ENCODE results near the gene MRPL55.

MRPL55 gene

DNA sequence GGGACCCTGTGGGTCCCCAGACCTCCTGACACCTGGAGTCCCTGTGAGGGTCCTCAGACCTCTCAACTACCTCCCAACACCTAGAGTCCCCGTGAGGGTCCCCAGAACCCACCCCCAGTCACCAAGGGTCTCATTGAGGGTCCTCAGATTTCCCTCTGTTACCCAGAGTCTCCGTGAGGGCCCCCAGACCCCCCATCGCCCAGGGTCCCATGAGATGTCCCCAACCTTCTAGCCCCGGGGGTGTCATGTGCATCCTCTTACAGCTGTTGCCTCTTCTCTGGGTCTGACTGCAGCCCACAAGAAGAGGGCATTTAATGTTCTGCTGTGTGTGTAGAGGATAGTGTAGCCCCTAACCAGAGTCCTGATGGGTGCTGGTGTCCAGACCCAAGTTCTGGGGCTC lies 38.7 kb upstream of the MRPL55 start:
- no peak for DNase-seq (ENCODE audit: low read depth)

DNA sequence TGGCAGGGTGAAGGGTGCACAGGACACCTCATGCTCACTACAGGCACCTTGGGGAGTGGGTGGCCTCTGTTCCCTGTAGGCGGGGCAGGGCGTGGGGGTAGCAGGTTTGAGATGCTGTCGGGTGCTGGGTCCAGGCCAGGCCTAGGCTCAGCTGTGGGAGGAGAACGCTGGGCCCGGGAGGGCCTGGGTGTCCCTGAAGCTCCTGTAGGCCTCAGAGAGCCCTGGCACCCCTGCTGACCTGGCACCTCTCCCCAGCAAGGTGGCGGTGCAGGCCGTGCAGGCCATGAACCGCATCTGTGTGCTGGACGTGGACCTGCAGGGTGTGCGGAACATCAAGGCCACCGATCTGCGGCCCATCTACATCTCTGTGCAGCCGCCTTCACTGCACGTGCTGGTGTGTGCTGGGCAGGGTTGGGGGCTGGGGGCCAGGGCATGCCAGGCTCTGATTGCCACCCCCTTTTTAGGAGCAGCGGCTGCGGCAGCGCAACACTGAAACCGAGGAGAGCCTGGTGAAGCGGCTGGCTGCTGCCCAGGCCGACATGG lies 38.1 kb upstream of the MRPL55 start:
- DNase-seq (ENCODE audit: low read depth): no peak

DNA sequence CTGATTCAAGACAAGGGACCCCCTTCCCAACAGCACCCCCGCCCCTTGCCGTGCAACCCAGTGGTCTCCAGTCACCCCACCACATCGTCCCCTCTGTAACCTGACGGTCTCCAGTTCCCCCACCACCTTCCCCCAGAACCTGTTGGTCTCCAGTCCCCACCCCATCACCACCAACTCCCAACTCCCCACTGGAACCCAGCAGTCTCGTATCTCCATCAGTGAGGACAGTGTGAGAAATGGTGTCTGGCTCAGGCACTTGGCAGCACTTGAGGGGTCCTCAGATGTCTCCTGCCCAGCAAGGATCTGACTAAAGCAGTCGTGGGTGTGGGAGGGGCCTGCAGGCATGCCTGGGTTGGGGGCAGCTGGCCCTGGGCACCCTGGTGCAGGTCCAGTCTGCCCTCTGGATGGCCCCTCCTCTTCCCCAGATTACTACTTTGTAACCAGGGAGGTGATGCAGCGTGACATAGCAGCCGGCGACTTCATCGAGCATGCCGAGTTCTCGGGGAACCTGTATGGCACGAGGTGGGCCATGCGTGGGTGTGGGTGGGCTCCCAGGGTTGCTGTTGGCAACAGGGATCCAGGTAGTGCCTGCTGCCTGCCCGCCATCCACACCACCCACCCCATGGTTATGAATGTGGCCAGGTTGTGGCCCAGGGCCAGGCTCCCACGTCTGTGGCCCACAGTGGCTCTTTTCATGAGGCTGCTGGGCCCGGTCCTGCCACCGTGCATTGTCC lies 37.5 kb upstream of the MRPL55 start:
- DNase-seq (ENCODE audit: low read depth): no peak

DNA sequence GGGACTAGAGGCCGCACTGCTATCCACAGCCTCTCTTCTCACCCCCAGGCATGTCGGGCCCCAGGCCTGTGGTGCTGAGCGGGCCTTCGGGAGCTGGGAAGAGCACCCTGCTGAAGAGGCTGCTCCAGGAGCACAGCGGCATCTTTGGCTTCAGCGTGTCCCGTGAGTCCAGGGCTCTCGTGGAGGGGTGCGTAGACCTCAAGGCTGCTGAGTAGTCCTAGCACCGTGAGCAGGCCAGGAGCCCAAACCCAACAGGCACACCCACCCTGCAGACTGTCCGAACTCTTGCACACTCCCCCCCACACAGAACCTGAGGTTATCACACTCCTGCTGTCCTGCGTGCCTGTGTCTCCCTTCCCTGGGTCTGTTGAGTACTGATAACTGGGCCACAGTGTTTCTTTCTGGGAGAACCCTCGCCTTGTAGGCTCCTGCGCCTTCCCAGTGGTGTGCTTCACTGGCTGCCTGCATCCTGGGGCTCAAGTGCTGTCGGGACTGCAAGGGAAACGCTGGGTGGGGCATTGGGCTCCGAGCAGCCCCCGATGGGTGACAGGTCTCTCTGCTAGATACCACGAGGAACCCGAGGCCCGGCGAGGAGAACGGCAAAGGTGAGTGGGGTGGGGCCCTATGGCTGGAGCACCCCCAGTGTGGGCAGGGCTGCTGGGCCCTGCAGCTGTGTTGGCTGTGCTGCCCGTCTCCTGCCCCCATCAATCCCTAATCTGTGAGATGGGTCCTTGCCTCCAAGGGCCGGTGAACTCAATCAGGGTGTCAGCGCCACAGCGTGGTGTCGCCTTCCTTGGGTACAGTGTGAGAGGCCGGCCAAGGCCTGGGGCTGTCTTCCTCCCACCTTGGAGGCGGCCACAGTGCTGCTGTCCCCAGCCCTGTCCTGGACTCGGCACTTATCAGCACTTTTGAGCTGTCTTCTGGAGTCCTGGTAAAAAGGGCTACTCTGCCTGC lies 36.6 kb upstream of the MRPL55 start:
- no peak for DNase-seq (ENCODE audit: low read depth)

DNA sequence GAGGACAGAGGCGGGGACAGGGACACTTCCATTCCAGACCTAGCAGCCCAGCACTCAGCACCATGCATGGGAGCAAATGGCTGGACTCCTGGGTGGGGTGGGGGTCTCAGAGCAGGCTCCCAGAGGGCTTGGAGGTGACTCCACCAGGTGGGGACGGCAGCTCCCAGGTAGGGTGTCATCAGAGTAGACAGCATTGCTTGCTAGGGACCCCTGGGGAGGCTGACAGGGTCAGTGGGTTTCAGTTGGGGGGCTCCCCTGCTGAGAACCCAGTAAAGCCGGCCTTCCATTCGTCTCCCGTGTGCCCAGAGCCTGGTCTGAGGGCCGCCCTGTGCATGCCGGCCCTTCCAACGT lies 35.9 kb upstream of the MRPL55 start:
- no peak for DNase-seq (ENCODE audit: low read depth)

DNA sequence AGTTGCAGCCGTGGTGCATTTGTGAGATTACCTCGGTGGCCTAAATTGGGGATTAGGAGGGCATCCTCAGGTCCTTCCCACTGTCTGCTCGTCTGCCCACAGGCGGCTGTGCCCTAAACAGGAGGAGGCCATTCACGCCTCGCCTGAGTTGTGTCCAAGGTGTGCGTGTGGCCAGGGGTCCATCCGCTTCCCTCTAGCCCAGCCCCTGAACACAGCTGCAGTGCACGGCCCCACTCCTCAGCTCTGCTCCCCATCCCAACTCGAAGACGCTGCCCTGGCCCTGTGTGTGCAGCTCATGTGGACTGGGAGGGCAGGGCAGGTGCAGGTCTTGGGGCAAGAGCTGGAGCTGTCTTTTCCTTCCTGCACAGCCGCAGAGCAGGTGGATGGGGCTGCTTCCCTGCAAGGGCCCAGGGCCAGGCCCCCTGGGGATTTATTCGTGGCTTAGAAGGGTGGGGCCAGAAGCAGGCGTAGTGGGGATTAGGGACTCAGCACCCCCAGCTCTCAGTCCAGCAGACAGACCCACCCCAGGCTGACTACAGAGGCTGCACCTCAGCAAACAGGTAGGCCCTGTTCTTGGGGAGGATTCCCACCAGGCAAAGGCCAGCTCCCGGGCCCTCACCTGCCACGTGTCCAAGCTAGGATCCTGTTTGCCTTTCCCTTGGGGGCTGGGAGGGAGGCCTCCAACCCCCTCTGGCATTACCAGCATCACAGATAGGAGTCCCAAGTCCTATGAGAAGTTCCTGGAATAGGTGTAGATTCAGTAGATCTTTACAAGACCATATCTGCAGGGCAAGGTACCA lies 35.3 kb upstream of the MRPL55 start:
- DNase-seq (ENCODE audit: low read depth): no peak

DNA sequence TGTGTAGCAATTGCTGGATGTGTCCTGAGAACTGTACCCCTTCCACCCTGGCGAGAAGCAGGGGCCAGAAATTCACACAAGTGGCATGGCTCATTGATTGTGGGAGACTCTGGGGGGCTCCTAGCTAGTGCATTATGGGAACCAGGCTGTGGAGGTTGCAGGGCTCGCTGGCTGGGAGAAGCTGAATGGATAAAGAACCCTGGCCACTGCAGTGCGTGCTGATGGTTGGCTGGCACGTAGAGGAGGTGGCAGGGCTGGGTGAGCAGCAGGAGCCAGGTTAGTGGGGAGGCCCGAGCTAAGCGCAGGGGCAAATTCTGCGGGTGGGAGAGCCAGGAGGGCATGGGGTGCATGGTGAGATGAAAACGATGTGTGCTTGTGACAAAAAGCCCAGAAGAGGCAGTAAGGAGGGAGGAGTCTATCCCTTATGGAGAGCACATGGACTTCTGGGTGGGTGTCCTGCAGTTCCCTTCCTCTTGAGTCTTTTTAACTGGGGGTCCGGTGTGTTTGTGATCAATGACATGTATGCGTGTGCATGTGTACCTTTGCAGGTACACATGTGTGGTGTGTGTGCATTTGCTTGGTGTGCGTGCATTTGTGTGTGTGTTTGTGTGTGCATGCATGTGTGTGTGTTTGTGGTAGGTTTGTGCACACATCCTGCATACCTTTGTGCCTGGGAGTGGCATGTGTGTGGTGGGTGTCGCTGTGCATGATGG lies 34.5 kb upstream of the MRPL55 start:
- DNase-seq (ENCODE audit: low read depth): no peak

DNA sequence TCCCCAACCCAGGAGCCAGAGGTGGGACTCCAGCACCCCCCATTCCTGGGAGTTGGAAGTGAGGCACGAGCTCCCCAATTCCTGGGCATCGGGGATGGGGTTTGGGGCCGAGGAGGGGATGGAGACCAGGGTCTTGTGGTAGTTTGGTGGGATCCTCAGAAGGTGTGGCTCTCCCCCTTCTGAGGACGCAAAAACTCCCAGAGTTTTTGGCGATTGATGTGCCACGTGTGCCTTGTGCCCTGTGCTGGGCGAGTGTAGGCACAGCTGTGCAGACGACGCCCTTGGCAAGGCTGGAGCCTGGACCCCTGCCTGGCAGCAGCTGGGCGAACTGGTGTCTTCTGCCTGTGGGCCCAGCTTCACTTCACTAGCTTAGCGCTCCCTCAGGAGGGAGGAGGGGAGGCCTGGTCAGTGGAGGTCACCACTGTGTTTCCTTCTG lies 33.6 kb upstream of the MRPL55 start:
- DNase-seq (ENCODE audit: low read depth): no peak

DNA sequence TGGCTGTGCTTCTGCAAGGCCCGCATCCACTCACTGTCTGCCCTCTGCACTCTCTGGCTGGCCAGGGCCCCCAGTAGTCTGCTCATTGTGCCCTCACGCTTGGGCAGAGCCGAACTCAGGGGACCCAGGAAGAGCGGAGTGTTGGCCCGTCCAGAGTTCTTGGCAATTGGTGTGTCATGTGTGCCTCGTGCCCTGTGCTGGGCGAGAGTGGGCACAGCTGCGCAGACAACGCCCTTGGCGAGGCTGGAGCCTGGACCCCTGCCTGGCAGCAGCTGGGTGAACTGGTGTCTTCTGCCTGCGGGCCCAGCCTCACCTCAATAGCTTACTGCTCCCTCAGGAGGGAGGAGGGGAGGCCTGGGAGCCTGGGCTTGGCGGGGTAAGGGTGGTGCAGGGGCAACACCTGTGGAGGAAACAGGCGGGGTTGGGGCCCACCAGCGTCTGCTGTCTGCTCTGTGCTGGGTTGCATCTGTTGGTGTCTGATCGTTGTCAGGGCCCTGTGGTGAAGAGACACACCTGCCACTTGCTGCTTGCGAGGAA lies 33.1 kb upstream of the MRPL55 start:
- no peak for DNase-seq (ENCODE audit: low read depth)

DNA sequence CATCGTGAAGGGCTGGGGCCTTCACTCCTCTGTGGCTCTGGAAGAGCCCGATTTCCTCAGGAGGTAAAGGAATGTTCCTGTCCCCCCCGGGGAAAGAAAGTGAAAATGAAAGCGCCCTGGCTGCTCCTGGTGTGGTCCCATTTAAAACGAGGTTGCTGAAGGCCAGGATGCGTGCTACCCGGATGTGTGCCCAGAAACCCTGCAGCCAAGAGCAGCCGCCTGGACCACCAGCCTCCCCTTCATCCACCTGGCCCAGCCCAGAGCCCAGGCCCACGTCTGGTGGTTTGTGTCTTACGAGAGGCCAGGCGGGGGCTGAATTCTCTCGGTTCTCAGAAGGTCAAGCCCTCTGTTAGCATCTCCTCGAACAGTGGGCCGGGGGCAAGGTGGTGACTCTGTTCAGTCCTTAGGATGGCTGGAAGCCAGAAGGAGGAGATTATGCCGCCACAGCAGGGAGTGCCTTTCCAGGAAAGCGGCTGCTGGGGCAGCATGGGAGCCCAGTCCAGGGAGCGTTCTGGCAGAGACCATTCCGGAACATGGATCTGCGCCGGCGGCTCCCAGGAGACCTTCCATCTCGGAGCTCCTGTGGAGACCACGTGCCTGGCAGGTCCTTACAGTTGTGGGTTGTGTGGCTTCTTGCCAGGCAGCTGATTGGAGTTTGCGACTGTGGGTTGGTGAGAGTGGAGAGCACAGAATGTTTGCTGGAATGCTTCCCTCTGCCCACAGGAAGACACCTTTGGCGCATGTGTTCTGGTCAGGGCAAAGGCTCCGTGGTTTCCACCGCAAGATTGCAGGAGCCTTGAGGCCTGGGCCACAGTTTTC lies 32.3 kb upstream of the MRPL55 start:
- no peak for DNase-seq (ENCODE audit: low read depth)

DNA sequence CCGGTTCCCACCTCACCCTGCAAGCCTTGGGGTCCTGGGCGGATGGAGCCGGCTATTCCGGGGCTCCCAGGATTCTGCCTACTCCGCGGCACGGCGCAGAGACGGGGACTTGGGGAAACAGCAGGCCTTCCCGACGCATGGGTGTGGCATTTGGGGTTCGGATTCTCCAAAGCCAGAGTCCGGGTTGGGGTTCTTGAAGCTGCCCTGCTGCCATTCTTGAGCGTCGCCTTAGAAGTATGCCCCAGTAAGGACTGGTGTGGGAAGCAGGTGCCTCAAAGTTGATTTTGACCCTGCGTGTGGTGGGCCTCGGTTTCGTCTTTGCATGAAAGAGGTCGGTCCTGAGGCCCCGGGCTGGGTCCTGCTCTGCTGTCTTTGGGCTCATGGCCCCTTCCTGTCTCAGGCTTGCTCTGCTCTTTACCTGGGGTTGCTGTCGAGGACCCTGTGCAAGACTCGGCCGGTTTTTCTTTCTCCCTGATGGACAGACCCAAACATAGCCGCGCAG lies 31.7 kb upstream of the MRPL55 start:
- DNase-seq (ENCODE audit: low read depth): no peak

DNA sequence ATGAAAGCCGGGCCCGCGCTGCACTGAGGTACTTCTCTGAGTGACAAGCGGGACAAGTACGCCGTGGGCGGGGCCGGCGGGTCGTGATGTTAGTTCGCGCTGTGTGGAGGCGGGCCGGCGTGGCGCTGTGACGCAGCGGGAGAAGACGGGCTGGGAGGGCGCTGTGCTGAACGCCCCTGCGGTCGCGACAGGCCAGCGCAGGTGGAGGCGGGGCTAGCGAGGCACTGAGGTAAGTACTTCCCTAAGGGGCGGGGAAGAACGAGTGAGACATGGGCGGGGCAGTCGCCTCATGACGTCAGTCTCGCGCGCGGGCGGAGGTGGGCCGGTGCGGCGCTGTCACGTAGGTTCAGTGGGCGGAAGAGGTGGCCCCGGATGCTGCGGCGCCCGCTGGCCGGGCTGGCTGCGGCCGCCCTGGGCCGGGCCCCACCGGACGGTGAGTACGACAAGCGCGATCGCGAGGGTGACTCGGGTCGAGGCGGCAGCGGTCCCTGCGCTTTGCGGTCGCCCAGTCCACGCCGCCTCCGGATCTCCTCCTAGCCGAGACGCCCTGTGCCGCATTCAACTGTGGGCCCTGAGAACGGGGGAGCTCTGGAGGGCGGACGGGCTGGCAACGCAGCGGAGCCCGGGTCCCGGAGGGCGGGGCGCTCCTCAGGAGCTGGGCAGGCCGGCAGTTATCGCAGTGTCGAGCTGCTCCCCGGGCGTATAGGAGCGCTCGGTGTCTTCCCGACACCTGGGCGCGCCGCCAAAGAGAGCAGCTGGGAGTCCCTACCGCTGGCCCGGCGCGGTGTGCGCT lies 31.0 kb upstream of the MRPL55 start, which contains the start of gene GUK1:
Gene GUK1, plus strand, starts transcription at position 349 of the 793 bp plus-strand sequence. Its CDS starts 24 bp downstream, at position 373.
- DNase-seq (ENCODE audit: low read depth): peak; percentile 100

DNA sequence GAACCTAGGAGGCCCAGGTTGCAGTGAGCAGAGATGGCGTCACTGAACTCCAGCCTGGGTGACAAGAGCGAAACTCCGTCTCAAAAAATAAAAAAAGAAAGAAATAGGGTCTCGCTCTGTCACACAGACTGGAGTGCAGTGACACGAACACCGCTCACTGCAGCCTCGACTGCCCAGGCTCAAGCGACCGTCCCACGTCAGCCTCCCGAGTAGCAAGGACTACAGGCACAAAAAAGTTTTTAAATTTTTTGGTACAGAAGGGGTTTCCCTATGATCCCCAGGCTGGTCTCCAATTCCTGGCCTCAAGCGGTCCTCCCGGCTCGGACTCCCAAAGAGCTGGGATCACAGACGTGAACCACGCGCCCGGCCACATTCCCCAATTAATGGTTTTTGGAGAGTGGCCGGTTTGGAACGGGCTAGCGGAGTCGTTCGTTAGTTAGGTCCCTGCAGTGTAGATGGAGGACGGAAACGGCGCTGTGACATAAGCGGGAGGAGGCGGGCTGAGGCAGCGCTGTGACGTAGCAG lies 30.4 kb upstream of the MRPL55 start:
- no peak for DNase-seq (ENCODE audit: low read depth)

DNA sequence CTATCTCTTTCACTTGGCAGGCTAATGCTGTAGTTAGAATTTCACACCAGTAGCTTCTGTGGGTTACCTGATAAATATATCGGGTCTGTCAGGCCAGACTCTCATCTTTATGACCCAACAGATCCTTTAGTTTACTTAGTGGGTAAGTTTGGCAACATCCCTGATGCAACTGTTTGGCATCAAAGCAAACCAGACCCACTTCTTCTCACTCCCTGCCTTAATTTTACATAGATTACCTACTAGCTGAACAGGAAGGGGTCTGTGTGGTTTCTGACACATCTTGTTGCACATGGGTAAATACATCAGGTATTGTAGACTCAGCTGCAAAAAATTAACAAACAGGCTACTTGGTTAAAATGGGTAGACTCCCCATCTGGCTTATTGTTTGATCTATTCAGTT lies 27.8 kb upstream of the MRPL55 start:
- no peak for DNase-seq (ENCODE audit: low read depth)

DNA sequence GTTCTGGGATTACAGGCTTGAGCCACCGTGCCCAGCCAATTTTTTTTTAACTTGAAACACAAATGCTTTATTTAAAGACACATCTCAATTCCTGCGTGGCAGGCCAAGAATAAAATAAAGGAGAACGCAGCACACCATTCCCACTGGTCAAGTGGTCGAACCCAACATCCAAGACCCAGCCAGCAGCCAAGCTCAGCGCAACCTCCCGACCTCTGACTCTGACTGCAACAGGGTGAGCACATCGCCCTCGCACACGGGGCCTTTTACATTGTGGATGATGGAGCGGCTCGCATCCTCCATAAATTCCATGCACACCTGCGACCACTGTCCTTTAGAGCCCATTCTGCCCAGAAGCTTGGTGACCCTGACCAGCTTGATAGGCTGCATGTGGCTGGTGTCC lies 25.5 kb upstream of the MRPL55 start:
- DNase-seq (ENCODE audit: low read depth): no peak

DNA sequence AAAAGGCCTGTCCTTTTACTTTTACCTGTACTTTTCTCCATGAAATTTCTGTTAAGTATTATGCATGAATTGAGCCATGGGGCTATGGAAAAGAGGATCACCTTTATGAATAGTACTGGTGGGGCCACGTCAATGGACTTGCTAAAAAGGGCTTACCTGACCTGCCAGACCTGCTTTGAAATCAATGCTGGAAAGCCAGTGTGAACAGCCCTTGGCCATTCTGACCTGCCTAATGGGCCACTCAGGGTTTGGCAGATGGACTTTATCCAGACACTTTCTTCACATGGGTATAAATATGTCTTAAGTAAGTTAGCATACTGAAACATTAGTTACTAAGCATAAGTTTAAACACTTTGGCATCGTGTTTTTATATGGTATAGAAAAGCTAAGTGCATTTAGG lies 22.7 kb upstream of the MRPL55 start:
- DNase-seq (ENCODE audit: low read depth): no peak

DNA sequence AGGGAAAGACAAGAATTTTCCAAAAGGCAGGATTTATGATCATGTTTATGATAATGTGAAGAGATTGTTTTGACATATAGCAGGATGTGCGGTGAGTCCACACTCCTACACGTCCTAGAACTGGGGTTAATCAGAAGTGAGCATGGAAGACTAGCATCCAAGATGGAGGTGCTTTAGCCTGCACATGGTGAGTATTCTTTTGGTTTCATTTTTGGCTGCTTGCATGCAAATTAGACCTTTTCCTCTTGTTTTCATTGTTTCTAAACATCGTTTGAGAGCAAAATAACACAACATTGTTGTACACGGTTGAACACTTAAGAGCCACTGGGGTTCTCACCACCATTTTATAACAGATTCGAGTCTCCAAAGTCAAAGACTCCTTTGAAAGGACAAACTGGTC lies 16.1 kb upstream of the MRPL55 start:
- DNase-seq (ENCODE audit: low read depth): no peak

DNA sequence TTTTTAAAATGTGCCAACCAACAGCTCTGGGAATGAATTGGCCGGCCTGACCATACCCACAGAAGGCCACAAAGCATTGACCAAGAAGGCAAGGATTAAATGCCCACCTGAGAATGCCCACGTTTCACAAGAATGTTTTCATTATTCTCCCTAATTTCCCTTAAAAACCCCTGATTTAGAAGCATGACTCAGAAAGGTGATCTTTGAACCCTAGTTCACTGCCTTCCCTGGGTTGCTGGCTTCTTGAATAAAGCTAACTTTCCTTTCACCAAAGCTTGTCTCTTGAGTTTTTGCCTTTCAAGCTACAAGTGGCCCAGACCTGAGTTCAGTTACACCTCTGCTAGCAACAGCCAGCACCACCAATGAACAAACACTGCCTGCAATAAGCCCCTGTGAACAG lies 14.4 kb upstream of the MRPL55 start:
- no peak for DNase-seq (ENCODE audit: low read depth)

DNA sequence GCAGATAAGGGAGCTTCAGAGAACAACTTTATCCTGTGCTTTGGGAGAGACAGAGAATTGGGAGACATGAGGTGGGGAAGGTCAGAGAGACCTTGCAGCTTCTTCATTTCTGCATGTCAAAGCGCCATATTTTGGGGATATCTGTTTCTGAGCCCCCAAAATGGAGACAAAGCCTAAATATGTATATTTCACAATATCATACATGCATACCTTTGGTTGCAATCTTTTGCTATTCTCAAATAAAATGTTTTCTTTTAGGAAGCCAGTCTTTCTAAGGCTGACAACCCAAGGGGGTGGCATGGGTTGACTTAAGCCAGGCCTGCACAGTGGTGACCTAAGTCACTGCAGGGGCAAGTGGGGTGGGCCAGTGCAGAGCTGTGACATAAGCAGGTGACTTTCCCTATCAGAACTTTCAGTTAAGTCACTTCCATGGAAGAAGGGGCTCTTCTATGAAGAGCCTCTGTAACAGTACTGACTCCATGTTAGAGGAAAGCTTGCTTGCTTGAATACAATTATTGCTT lies 13.9 kb upstream of the MRPL55 start:
- no peak for DNase-seq (ENCODE audit: low read depth)

Data from T-helper 22 cell (primary cell).